ENCODE results near the gene NACC1. TPM values are rescaled to one million over a fixed set of nuclear protein-coding genes. Genes with fewer than 3 reads are reported as not detected.
A peak's percentile ranks its signal among the peaks of the same experiment; 100 is the strongest.

NACC1 gene
- total RNA-seq, 1 donor from 2014 or later = 62.1 TPM

- Mint-ChIP-seq H3K36me3 (ENCODE audit: low read depth) (peaks cover 31% of the 10 kb centered on the region), H3K9me3 (no peaks in the 10 kb centered on the region), H3K27ac (peak overlapping the region; percentile 96), H3K4me1 (peaks cover 45% of the 10 kb centered on the region), H3K4me3 (peak overlapping the region; percentile 99), H3K27me3 (no peaks in the 10 kb centered on the region)
- intact Hi-C loops (cut with micrococcal nuclease) = loop anchor here (1.0 to 5.0 kb wide), 2 partner anchors 12 to 891 kb away; partner anchors contain the start of gene RFX1
- ChIA-PET CTCF (no interaction called here), POLR2A (interaction anchor here (2.6 to 6.6 kb wide), 3 partner anchors 14 to 39 kb away, joined by 31 to 158 read pairs (median 117); partner anchors contain the start of genes IER2, LYL1 and STX10)
- ATAC-seq (ENCODE audit: low read depth) (no peak), DNase-seq (no peak)
- no peak for TF ChIP-seq CTCF (IDR thresholded peaks at IDR 0.05)
These were observed 2.2 kb upstream of the NACC1 start for GRCh38 chr19:13115936-13116281.

- peaks cover 31% of the 10 kb centered on the region for H3K36me3 Mint-ChIP-seq (ENCODE audit: low read depth)
- H3K27me3 Mint-ChIP-seq = no peaks in the 10 kb centered on the region
- H3K4me1 Mint-ChIP-seq = peaks cover 51% of the 10 kb centered on the region
- peak; percentile 69 for ATAC-seq (ENCODE audit: low read depth)
- H3K9me3 Mint-ChIP-seq = no peaks in the 10 kb centered on the region
- DNase-seq = peak; percentile 83
- intact Hi-C loops (cut with micrococcal nuclease) = loop anchor here (1.0 to 5.0 kb wide), 2 partner anchors 12 to 891 kb away; partner anchors contain the start of gene RFX1
- H3K4me3 Mint-ChIP-seq = peak within 1 kb of the TSS; percentile 99
- CTCF ChIA-PET = interaction anchor here (1.8 kb wide), 1 partner anchor 79 kb away, joined by 4 read pairs; no protein-coding TSS in a partner anchor
- H3K27ac Mint-ChIP-seq = peak within 1 kb of the TSS; percentile 96
- POLR2A ChIA-PET = interaction anchor here (0.6 to 6.6 kb wide), 10 partner anchors 14 to 899 kb away, joined by 3 to 158 read pairs (median 12); partner anchors contain the start of genes IER2, LYL1 and STX10
- no peak for TF ChIP-seq CTCF (IDR thresholded peaks at IDR 0.05)
These were observed 1.5 kb upstream of the NACC1 start, which contains the start of gene TRMT1 for GRCh38 chr19:13116282-13117175. Gene TRMT1, minus strand, starts transcription at chr19:13116740. Its CDS starts 341 bp downstream, at chr19:13116399.

GRCh38 chr19:13117176-13117771, 790 bp upstream of the NACC1 start:
- ATAC-seq (ENCODE audit: low read depth) (peak; percentile 10), DNase-seq (no peak)
- H3K4me3 Mint-ChIP-seq = peak overlapping the region; percentile 99
- peaks cover 29% of the 10 kb centered on the region for H3K36me3 Mint-ChIP-seq (ENCODE audit: low read depth)
- H3K27me3 Mint-ChIP-seq = no peaks in the 10 kb centered on the region
- peaks cover 58% of the 10 kb centered on the region for H3K4me1 Mint-ChIP-seq
- no peak for TF ChIP-seq CTCF (IDR thresholded peaks at IDR 0.05)
- H3K9me3 Mint-ChIP-seq = no peaks in the 10 kb centered on the region
- ChIA-PET CTCF (interaction anchor here (0.8 to 1.9 kb wide), 7 partner anchors 13 to 140 kb away, joined by 3 to 11 read pairs (median 4); partner anchors contain the start of genes IER2 and STX10), POLR2A (interaction anchor here (0.6 to 6.6 kb wide), 21 partner anchors 9 to 898 kb away, joined by 3 to 158 read pairs (median 4); partner anchors contain the start of genes IER2, LYL1 and STX10)
- H3K27ac Mint-ChIP-seq = peak overlapping the region; percentile 96
- intact Hi-C loops (cut with micrococcal nuclease) = loop anchor here (5.0 kb wide), 1 partner anchor 890 kb away; the partner anchor contains the start of gene RFX1

GRCh38 chr19:13118424-13119193, 545 bp downstream of the NACC1 start:
- ChIA-PET CTCF (interaction anchor here (0.9 to 1.9 kb wide), 8 partner anchors 14 to 153 kb away, joined by 3 to 11 read pairs (median 5); partner anchors contain the start of genes IER2 and STX10), POLR2A (interaction anchor here (0.6 to 6.6 kb wide), 17 partner anchors 10 to 888 kb away, joined by 3 to 158 read pairs (median 7); partner anchors contain the start of genes CALR, IER2, LYL1 and STX10)
- intact Hi-C loops (cut with micrococcal nuclease) = loop anchor here (1.0 to 5.0 kb wide), 3 partner anchors 33 to 889 kb away; partner anchors contain the start of gene RFX1
- peak overlapping the region; percentile 50 for H3K27ac Mint-ChIP-seq
- DNase-seq (no peak), ATAC-seq (ENCODE audit: low read depth) (peak; percentile 3)
- TF ChIP-seq CTCF (IDR thresholded peaks at IDR 0.05) = no peak
- no peaks in the 10 kb centered on the region for H3K27me3 Mint-ChIP-seq
- peaks cover 24% of the 10 kb centered on the region for H3K36me3 Mint-ChIP-seq (ENCODE audit: low read depth)
- peaks cover 69% of the 10 kb centered on the region for H3K4me1 Mint-ChIP-seq
- H3K9me3 Mint-ChIP-seq = no peaks in the 10 kb centered on the region
- peak overlapping the region; percentile 77 for H3K4me3 Mint-ChIP-seq
